Loucy (cell line): ENCODE measurements around the gene IPMK.

Experiments used
- H2AFZ ChIP-seq: fragments of 200-600 bp; sonication (generic); 2 replicates; pipeline ENCODE4 v1.6.0; 2016; ENCODE audit warnings: antibody characterized with exemption, mild to moderate bottlenecking, low read length, moderate library complexity
- H3F3A ChIP-seq: fragments of 200-600 bp; 2 replicates; pipeline ENCODE4 v1.6.0; 2016; ENCODE audit warnings: antibody characterized with exemption, low read depth, mild to moderate bottlenecking
- H3K27me3 ChIP-seq: fragments of 200-600 bp; sonication (generic); 2 replicates; pipeline ENCODE4 v1.6.1; 2014; ENCODE audit warnings: low read length, mild to moderate bottlenecking; ENCODE audit not compliant: insufficient read depth, poor library complexity, severe bottlenecking
- H3K36me3 ChIP-seq: fragments of 200-600 bp; sonication (generic); 2 replicates; pipeline ENCODE4 v1.6.1; 2016; ENCODE audit warnings: low read length; ENCODE audit not compliant: insufficient read depth
- H3K4me1 ChIP-seq: fragments of 200-600 bp; sonication (generic); 2 replicates; pipeline ENCODE4 v1.5.1; 2014; ENCODE audit warnings: low read length, mild to moderate bottlenecking; ENCODE audit not compliant: insufficient read depth, poor library complexity, severe bottlenecking
- H3K4me2 ChIP-seq: fragments of 200-600 bp; sonication (generic); 2 replicates; pipeline ENCODE4 v1.6.0; 2014; ENCODE audit warnings: antibody characterized with exemption, low read length, low read depth, mild to moderate bottlenecking; ENCODE audit not compliant: poor library complexity, severe bottlenecking
- H3K4me3 ChIP-seq: fragments of 200-600 bp; sonication (generic); 2 replicates; pipeline ENCODE4 v1.5.1; 2014; ENCODE audit warnings: low read length, mild to moderate bottlenecking, mixed read lengths; ENCODE audit not compliant: poor library complexity, severe bottlenecking
- H3K79me2 ChIP-seq: fragments of 200-600 bp; sonication (generic); 2 replicates; pipeline ENCODE4 v1.6.1; 2014; ENCODE audit warnings: low read length; ENCODE audit not compliant: insufficient read depth
- H3K9ac ChIP-seq: fragments of 200-600 bp; sonication (generic); 2 replicates; pipeline ENCODE4 v1.6.0; 2014; ENCODE audit warnings: mild to moderate bottlenecking, low read depth, low read length, moderate library complexity; ENCODE audit not compliant: poor library complexity, severe bottlenecking
- H3K9me2 ChIP-seq: fragments of 200-600 bp; sonication (generic); replicated peaks from 2 replicates; pipeline ENCODE4 v1.6.1; 2016; ENCODE audit warnings: low read depth, low read length, mixed read lengths
- H3K9me3 ChIP-seq: fragments of 200-600 bp; sonication (generic); 2 replicates; pipeline ENCODE4 v1.6.1; 2014; ENCODE audit warnings: mild to moderate bottlenecking, antibody characterized with exemption, low read length, low read depth; ENCODE audit not compliant: insufficient read depth
- H4K20me1 ChIP-seq: fragments of 200-600 bp; sonication (generic); 2 replicates; pipeline ENCODE4 v1.6.0; 2014; ENCODE audit warnings: antibody characterized with exemption, low read length, mild to moderate bottlenecking; ENCODE audit not compliant: insufficient read depth, poor library complexity, severe bottlenecking
- CTCF ChIP-seq: fragments of 200-600 bp; sonication (generic); conservative IDR thresholded peaks from 2 replicates; pipeline ENCODE4 v1.5.1; 2014; ENCODE audit warnings: mild to moderate bottlenecking, antibody characterized with exemption, low read length
- EZH2phosphoT487 ChIP-seq: fragments of 200-600 bp; IDR thresholded peaks from 2 replicates; pipeline ENCODE4 v1.6.1; 2018; ENCODE audit warnings: antibody characterized with exemption, mild to moderate bottlenecking, moderate library complexity, borderline replicate concordance

IPMK gene

DNA sequence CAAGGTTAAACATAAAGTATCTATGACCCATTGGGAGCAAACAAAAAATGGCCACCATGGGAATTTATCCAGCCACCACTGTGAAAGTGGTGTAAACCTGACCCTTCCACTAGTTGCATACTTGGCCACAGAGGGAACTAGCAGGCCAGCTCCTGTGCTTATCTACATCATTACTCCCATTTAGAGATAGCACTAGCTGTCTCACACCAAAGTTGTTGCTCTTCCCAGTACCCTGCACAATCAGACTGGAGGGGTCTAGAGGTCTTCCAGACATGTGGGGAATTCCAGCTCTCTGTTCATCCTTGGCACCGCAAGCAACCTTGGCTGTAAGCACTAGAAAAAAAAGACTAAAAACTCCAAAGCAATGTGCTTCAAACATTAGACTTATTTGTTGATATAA lies 113.9 kb downstream of the IPMK start:
- Histone ChIP-seq H3K79me2 (no peaks in the 10 kb centered on the region), H2AFZ (no peak overlapping the region), H3K4me2 (no peak overlapping the region), H3K4me3 (no peak overlapping the region), H3K4me1 (no peaks in the 10 kb centered on the region), H3K9me3 (no peaks in the 10 kb centered on the region), H4K20me1 (no peaks in the 10 kb centered on the region), H3K36me3 (no peaks in the 10 kb centered on the region), H3K9ac (no peak overlapping the region), H3F3A (no peaks in the 10 kb centered on the region), H3K9me2 (no peaks in the 10 kb centered on the region), H3K27me3 (no peaks in the 10 kb centered on the region)
- no peak for TF ChIP-seq EZH2phosphoT487
- no peak for TF ChIP-seq CTCF

DNA sequence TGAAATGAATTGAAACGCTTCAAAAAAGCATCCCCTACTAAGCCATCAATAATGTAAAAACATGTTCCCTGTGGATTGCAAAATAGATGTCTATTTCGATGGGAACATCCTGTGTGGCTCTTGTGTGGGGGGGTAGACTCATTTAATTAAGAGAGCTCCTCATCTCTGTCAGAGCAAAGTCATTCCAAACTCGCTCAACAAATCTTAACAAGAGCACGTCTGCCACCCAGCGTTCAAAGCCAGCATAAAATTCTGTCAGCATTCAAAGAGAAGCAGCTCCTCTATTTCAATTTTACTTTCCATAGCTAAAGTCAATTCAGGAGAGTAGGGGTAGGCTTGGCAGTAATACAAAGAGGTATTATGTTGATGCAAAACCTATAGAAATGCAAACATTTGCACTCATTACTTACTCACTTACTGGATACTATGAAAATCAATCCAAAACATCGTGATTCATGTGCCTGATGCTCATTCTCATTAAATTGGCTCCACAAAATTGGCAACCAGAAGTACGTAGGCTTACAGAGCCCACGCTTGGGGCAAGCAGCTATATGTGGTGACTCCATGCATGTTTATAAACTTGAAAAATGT lies 114.9 kb downstream of the IPMK start:
- TF ChIP-seq EZH2phosphoT487 = no peak
- peak; percentile 67 for TF ChIP-seq CTCF
- H3K27me3 ChIP-seq = no peaks in the 10 kb centered on the region
- H3K9me3 ChIP-seq = no peaks in the 10 kb centered on the region

DNA sequence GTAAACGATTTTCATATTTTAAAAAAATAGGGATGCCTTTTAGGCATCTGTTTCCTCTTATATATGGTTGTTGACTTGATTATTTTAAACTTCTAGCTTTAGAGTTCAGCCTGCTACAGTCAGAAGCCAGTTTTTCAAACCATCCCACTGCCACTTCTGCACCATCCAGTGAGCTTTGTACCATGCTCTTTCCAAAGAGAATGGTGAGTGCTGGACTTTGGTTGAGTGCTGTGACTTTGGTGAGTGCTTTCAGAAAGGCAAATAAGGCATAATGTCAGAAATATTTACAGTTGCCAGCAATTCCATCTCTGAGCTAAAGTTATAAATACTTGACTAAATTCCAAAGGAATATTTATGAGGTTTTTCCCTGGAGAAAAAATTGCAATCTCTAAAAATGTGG lies 117.4 kb downstream of the IPMK start:
- Histone ChIP-seq H3K4me2 (no peak overlapping the region), H3K4me3 (no peak overlapping the region)

More for the DNA sequence above, 114.9 kb downstream of the IPMK start:
- Histone ChIP-seq H3K4me3 (no peak overlapping the region), H3K4me2 (no peak overlapping the region), H2AFZ (no peak overlapping the region), H3F3A (no peaks in the 10 kb centered on the region), H3K79me2 (no peaks in the 10 kb centered on the region), H3K4me1 (no peaks in the 10 kb centered on the region), H4K20me1 (no peaks in the 10 kb centered on the region), H3K36me3 (no peaks in the 10 kb centered on the region), H3K9ac (no peak overlapping the region), H3K9me2 (no peaks in the 10 kb centered on the region)

More for the DNA sequence above, 117.4 kb downstream of the IPMK start:
- Histone ChIP-seq H3K9ac (no peak overlapping the region), H3K9me3 (no peaks in the 10 kb centered on the region), H2AFZ (no peak overlapping the region), H4K20me1 (no peaks in the 10 kb centered on the region), H3K36me3 (no peaks in the 10 kb centered on the region), H3K79me2 (no peaks in the 10 kb centered on the region), H3F3A (no peaks in the 10 kb centered on the region), H3K9me2 (no peaks in the 10 kb centered on the region), H3K27me3 (no peaks in the 10 kb centered on the region), H3K4me1 (no peaks in the 10 kb centered on the region)
- no peak for TF ChIP-seq EZH2phosphoT487
- no peak for TF ChIP-seq CTCF
